Endothelial cell (in vitro differentiated cells): ENCODE data around the gene TRPV4. TPM values are rescaled to one million over a fixed set of nuclear protein-coding genes. Genes with fewer than 3 reads are reported as not detected.

ENCODE experiments used
- DNase-seq: peaks from one replicate; pipeline ENCODE4 v3.0.0; 2021; ENCODE audit warnings: low spot score
- H3K27ac Mint-ChIP-seq: one replicate; pipeline ENCODE4 v1.8.0; 2021; ENCODE audit warnings: mixed read lengths, inconsistent platforms; ENCODE audit not compliant: unreplicated experiment
- H3K27me3 Mint-ChIP-seq: one replicate; pipeline ENCODE4 v1.8.0; 2021; ENCODE audit warnings: mild to moderate bottlenecking, moderate library complexity, mixed read lengths, inconsistent platforms; ENCODE audit not compliant: unreplicated experiment
- H3K36me3 Mint-ChIP-seq: one replicate; pipeline ENCODE4 v1.8.0; 2021; ENCODE audit warnings: mild to moderate bottlenecking, low read depth, mixed read lengths, inconsistent platforms; ENCODE audit not compliant: unreplicated experiment
- H3K4me1 Mint-ChIP-seq: one replicate; pipeline ENCODE4 v1.8.0; 2021; ENCODE audit warnings: mild to moderate bottlenecking, mixed read lengths, inconsistent platforms; ENCODE audit not compliant: unreplicated experiment
- H3K4me3 Mint-ChIP-seq: one replicate; pipeline ENCODE4 v1.8.0; 2021; ENCODE audit warnings: mild to moderate bottlenecking, mixed read lengths, inconsistent platforms; ENCODE audit not compliant: unreplicated experiment
- H3K9me3 Mint-ChIP-seq: one replicate; pipeline ENCODE4 v1.8.0; 2021; ENCODE audit warnings: mixed read lengths, inconsistent platforms; ENCODE audit not compliant: unreplicated experiment
- CTCF ChIP-seq: fragments of 200-600 bp; sonication (generic); IDR thresholded peaks from one replicate; pipeline ENCODE4 v1.5.0; 2021; ENCODE audit warnings: antibody characterized with exemption; ENCODE audit not compliant: unreplicated experiment
- long read RNA-seq: library from polyadenylated mRNA; unstranded; transcript quantifications from one replicate; pipeline ENCODE4 v2.0.0, GENCODE V29; 2020; ENCODE audit not compliant: unreplicated experiment
- total RNA-seq: library from RNA; stranded (reverse); fragmentation: NEBNext Ultra II Directional; extraction: Animal tissue kit (Norgen Biotek cat#: 25700); gene quantifications from one replicate; pipeline ENCODE4 v1.2.1, GENCODE V29; 2021; ENCODE audit not compliant: unreplicated experiment

Gene TRPV4
- 7.0 TPM for total RNA-seq
- long read RNA-seq = 0 reads

DNA sequence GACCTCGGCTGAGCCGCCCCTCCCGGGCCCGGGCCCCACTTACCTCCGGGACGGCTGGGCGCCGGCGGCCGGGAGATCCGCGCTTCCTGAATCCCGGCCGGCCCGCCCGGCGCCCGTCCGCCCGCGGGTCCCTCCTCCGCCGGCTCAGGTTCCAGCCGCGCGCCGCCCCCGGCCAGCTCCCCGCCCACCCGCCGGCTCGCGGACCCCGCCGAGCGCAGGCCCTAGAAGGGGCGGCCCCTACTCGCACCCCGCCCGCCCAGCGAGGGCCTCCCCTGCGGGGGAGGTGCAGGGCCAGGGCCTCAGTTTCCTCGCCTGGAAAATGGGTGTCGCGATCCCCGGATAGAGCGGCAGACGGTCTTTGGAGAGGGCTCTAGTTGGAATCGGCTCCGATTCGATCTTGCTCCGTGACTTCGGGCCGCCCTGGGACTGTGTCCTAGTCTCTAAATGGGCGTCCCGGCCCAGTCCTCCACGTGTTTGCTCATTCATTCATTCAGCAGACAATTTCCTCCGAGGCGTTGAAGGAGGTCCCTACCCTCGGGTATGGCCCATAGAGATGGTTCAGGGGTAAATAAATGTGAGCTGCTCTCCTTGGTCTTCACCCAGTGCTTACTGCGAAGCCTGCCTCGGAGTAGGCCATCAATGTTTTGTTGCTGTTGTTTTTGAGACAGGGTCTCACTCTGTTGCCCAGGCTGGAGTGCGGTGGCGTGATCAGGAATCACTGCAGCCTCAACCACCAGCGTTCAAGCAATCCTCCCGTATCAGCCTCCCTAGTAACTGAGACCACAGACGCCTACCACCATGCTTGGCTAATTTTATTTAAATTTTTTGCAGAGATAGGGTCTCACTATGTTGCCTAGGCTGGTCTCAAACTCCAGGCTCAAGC, at the start of gene TRPV4:
TSS of gene TRPV4 (minus strand) at position 92 of the 883 bp plus-strand sequence. CDS start 18,602 bp downstream, outside the sequence.
- H3K4me1 Mint-ChIP-seq = peaks cover 4% of the 10 kb centered on the region
- H3K4me3 Mint-ChIP-seq = peak within 1 kb of the TSS; percentile 86
- H3K27ac Mint-ChIP-seq = peak within 1 kb of the TSS; percentile 67
- no peaks in the 10 kb centered on the region for H3K9me3 Mint-ChIP-seq
- TF ChIP-seq CTCF = no peak
- peaks cover 8% of the 10 kb centered on the region for H3K27me3 Mint-ChIP-seq
- no peaks in the 10 kb centered on the region for H3K36me3 Mint-ChIP-seq
- peak; percentile 66 for DNase-seq

- Mint-ChIP-seq H3K4me1 (peaks cover 57% of the 10 kb centered on the region), H3K36me3 (peaks cover 12% of the 10 kb centered on the region), H3K4me3 (peak overlapping the region; percentile 95), H3K9me3 (no peaks in the 10 kb centered on the region), H3K27ac (peak overlapping the region; percentile 45), H3K27me3 (peaks cover 20% of the 10 kb centered on the region)
- TF ChIP-seq CTCF = no peak
- no peak for DNase-seq
These were observed 48.6 kb upstream of the TRPV4 start for GRCh38 chr12:109881752-109882151.

- Mint-ChIP-seq H3K4me3 (peak overlapping the region; percentile 95), H3K4me1 (peaks cover 57% of the 10 kb centered on the region), H3K27ac (peak overlapping the region; percentile 65), H3K36me3 (peaks cover 12% of the 10 kb centered on the region), H3K9me3 (no peaks in the 10 kb centered on the region), H3K27me3 (peaks cover 19% of the 10 kb centered on the region)
- no peak for TF ChIP-seq CTCF
- no peak for DNase-seq
These were observed 47.7 kb upstream of the TRPV4 start for GRCh38 chr12:109880938-109881337.

DNA sequence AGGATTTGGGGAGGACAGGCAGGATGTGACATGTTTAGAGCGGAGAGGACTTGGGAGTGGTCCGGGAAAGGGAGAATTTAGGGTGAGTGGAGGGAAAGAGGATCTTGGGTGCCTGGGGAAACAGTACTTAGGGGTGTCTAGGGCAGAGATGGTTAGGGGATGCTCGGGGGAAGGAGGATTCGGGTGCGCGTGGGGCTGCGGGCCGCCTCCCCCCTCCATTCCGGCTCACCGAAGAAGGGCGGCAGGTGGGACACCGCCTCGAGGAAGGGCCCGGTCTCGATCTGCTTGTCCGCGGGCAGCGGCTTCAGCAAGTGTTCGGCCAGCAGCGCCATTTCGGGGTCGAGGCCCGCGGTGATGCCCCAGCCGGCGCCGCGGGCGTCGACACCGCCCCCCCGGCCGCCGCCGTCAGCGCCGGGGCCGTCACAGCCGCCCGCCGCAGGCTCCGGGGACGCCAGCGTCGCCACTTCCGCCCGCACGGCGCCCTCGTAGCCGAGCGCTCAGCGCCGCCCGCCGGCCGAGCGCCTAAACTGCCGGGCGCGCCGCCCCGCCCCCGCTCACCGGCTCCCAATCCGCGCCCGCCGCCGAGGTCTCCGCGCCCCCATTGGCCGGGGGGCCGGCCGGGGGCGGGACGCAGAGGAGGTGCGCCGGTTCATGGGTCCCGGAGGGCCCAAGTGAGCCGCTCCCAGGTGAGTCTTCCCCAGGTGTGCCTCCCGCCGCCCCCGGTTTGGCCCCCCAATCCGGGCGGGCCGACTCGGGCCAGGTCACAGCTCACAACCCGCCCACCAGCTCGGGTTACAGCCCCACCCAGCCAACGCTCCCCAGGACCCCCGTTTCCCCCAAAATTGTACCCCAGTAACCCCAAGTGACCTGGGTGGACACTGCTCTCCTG, 47.1 kb upstream of the TRPV4 start, which contains the start of gene GLTP:
TSS of gene GLTP (minus strand) at position 499 of the 889 bp plus-strand sequence. CDS start at position 332, 167 bp downstream.
- Mint-ChIP-seq H3K27me3 (peaks cover 19% of the 10 kb centered on the region), H3K4me3 (peak within 1 kb of the TSS; percentile 98), H3K27ac (peak within 1 kb of the TSS; percentile 88), H3K36me3 (peaks cover 17% of the 10 kb centered on the region), H3K4me1 (peaks cover 60% of the 10 kb centered on the region), H3K9me3 (no peaks in the 10 kb centered on the region)
- TF ChIP-seq CTCF = no peak
- peak; percentile 91 for DNase-seq
